ENCODE data around the gene RNASE8. TPM values are rescaled to one million over a fixed set of nuclear protein-coding genes. Genes with fewer than 3 reads are reported as not detected.

RNASE8 gene
- total RNA-seq, 2 experiments from 2014 or later = not detected

- Histone ChIP-seq H3K9me3 (ENCODE audit: low read length) (no peaks in the 10 kb centered on the region), H2AFZ (ENCODE audit: low read length) (no peak overlapping the region), H3K4me3 (ENCODE audit: low read depth, low read length, poor library complexity, severe bottlenecking) (no peak overlapping the region), H3K4me2 (ENCODE audit: low read length) (no peak overlapping the region), H3K27ac (ENCODE audit: low read depth, low read length, poor library complexity, severe bottlenecking) (no peak overlapping the region), H3K36me3 (ENCODE audit: insufficient read depth, low read length) (no peaks in the 10 kb centered on the region), H3K4me1 (ENCODE audit: insufficient read depth, low read length, poor library complexity, severe bottlenecking) (peaks cover 5% of the 10 kb centered on the region), H4K20me1 (ENCODE audit: insufficient read depth, low read length) (no peaks in the 10 kb centered on the region), H3K79me2 (ENCODE audit: insufficient read depth, low read depth, low read length) (no peaks in the 10 kb centered on the region), H3K9me2 (ENCODE audit: insufficient read depth, low read length) (no peaks in the 10 kb centered on the region)
- TF ChIP-seq EZH2phosphoT487 (IDR thresholded peaks at IDR 0.05; ENCODE audit: borderline replicate concordance, low read depth, low read length) = no peak
- TF ChIP-seq CTCF (conservative IDR thresholded peaks at IDR 0.05; ENCODE audit: low read length) = no peak
- no TSS peak for BruUV-seq (replicated peaks)
- intact Hi-C loops (cut with micrococcal nuclease; ENCODE audit: unreplicated experiment) = no loop called here
- ChIA-PET CTCF (ENCODE audit: unreplicated experiment) (no interaction called here), POLR2A (interaction anchor here (0.7 kb wide), 1 partner anchor 1269 kb away, joined by 3 read pairs; no protein-coding TSS in a partner anchor)
- DNase-seq (ENCODE audit: low spot score) = no peak
These were observed 3.7 kb downstream of the RNASE8 start for GRCh38 chr14:21061347-21061668.

GRCh38 chr14:21063479-21063878, 5.9 kb downstream of the RNASE8 start:
- Histone ChIP-seq H3K79me2 (ENCODE audit: insufficient read depth, low read depth, low read length) (no peaks in the 10 kb centered on the region), H3K4me3 (ENCODE audit: low read depth, low read length, poor library complexity, severe bottlenecking) (no peak overlapping the region), H3K36me3 (ENCODE audit: insufficient read depth, low read length) (no peaks in the 10 kb centered on the region), H2AFZ (ENCODE audit: low read length) (no peak overlapping the region), H3K27ac (ENCODE audit: low read depth, low read length, poor library complexity, severe bottlenecking) (no peak overlapping the region), H3K4me1 (ENCODE audit: insufficient read depth, low read length, poor library complexity, severe bottlenecking) (peaks cover 5% of the 10 kb centered on the region), H4K20me1 (ENCODE audit: insufficient read depth, low read length) (no peaks in the 10 kb centered on the region), H3K9me3 (ENCODE audit: low read length) (no peaks in the 10 kb centered on the region), H3K4me2 (ENCODE audit: low read length) (no peak overlapping the region), H3K9me2 (ENCODE audit: insufficient read depth, low read length) (no peaks in the 10 kb centered on the region)
- no peak for TF ChIP-seq CTCF (conservative IDR thresholded peaks at IDR 0.05; ENCODE audit: low read length)
- no peak for TF ChIP-seq EZH2phosphoT487 (IDR thresholded peaks at IDR 0.05; ENCODE audit: borderline replicate concordance, low read depth, low read length)
- CTCF ChIA-PET (ENCODE audit: unreplicated experiment) = no interaction called here
- intact Hi-C loops (cut with micrococcal nuclease; ENCODE audit: unreplicated experiment) = no loop called here
- BruUV-seq (replicated peaks) = no TSS peak
- POLR2A ChIA-PET = interaction anchor here (0.5 to 0.9 kb wide), 2 partner anchors 95 to 297 kb away, joined by 3 to 7 read pairs; no protein-coding TSS in a partner anchor
- DNase-seq (ENCODE audit: low spot score) = no peak

- TF ChIP-seq CTCF (conservative IDR thresholded peaks at IDR 0.05; ENCODE audit: low read length) (peak; percentile 78), EZH2phosphoT487 (IDR thresholded peaks at IDR 0.05; ENCODE audit: borderline replicate concordance, low read depth, low read length) (no peak)
- no peak overlapping the region for H3K27ac ChIP-seq (ENCODE audit: low read depth, low read length, poor library complexity, severe bottlenecking)
- H3K9me2 ChIP-seq (ENCODE audit: insufficient read depth, low read length) = no peaks in the 10 kb centered on the region
- no peaks in the 10 kb centered on the region for H4K20me1 ChIP-seq (ENCODE audit: insufficient read depth, low read length)
- ChIA-PET POLR2A (interaction anchor here (0.5 to 2.5 kb wide), 6 partner anchors 28 to 1539 kb away, joined by 3 to 17 read pairs (median 4); no protein-coding TSS in a partner anchor), CTCF (ENCODE audit: unreplicated experiment) (interaction anchor here (0.7 to 2.6 kb wide), 4 partner anchors 31 to 55 kb away, joined by 3 to 23 read pairs (median 4); no protein-coding TSS in a partner anchor)
- no peak overlapping the region for H3K4me2 ChIP-seq (ENCODE audit: low read length)
- intact Hi-C loops (cut with micrococcal nuclease; ENCODE audit: unreplicated experiment) = no loop called here
- no peaks in the 10 kb centered on the region for H3K9me3 ChIP-seq (ENCODE audit: low read length)
- peak; percentile 48 for DNase-seq (ENCODE audit: low spot score)
- no peak overlapping the region for H2AFZ ChIP-seq (ENCODE audit: low read length)
- H3K79me2 ChIP-seq (ENCODE audit: insufficient read depth, low read depth, low read length) = no peaks in the 10 kb centered on the region
- no TSS peak for BruUV-seq (replicated peaks)
- H3K4me1 ChIP-seq (ENCODE audit: insufficient read depth, low read length, poor library complexity, severe bottlenecking) = peaks cover 36% of the 10 kb centered on the region
- no peak overlapping the region for H3K4me3 ChIP-seq (ENCODE audit: low read depth, low read length, poor library complexity, severe bottlenecking)
- H3K36me3 ChIP-seq (ENCODE audit: insufficient read depth, low read length) = no peaks in the 10 kb centered on the region
These were observed 9.4 kb downstream of the RNASE8 start for GRCh38 chr14:21066882-21067502.

Data from OCI-LY7 (cell line).